ENCODE results near the gene GFPT2.

GFPT2 gene

DNA sequence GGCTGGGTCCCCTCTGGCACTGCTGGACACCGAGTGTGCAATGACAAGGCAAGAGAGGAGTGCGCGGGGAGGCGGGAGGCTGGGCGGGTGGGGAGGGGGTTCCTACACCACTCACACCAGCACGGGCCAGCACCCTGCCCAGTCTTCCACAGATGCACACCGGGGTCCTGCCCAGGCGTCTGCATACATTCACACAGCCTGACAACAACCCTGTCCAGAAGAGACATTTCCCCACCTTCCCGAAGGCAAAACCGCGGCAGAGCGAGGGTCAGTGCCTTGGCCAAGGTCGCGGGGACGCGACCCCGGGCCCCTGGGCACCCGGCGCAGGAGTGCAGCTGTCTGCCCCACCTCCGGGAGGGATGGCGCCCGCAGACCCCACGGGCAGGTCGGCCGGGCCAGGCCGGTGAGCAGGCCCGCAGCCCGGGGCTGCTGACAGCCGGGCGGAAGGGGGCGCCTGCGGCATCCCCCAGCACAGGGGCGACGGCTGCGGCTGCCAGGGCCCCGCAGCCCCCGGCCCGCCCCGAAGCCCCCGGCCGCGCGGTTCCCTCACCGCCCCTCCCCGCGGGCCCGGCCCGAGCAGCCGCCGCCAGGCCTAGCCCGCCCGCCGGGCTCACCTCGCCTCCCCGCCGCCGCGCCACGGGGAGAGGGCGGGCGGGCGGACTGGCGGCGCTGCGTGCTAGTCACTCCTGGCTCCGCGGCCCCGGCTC, 61.7 kb downstream of the GFPT2 start:
- Histone ChIP-seq H3K36me3 (ENCODE audit: control insufficient read depth in 2 of 2, insufficient read depth in 1 of 2, low read length in 2 of 2) (peaks cover 7 to 22% of the 10 kb centered on the region in 2 experiments), H3K9me3 (ENCODE audit: control insufficient read depth, insufficient read depth, low read depth, low read length) (no peaks in the 10 kb centered on the region), H3K27ac (ENCODE audit: extremely low read depth, low read depth, low read length) (peak overlapping the region; percentile 45; the same call in 1 of the 2 replicates), H3K4me1 (ENCODE audit: control insufficient read depth, insufficient read depth, low read length) (0 out of 2 replicates have a peak, but pooled peaks cover 3% of the 10 kb centered on the region), H3K4me3 (ENCODE audit: low read depth, low read length) (peak overlapping the region; percentile 90)
- TF ChIP-seq GLIS1 (tag by site-specific recombination; IDR thresholded peaks at IDR 0.05) (peak; percentile 47; the same call in 1 of the 2 replicates), ZNF670 (tag by site-specific recombination; IDR thresholded peaks at IDR 0.05; ENCODE audit: low read depth) (no peak), ZBTB8A (tag by site-specific recombination; IDR thresholded peaks at IDR 0.05) (peak; percentile 47; the same call in 1 of the 2 replicates), ZNF677 (tag by site-specific recombination; IDR thresholded peaks at IDR 0.05) (no peak), GLIS2 (tag by site-specific recombination; IDR thresholded peaks at IDR 0.05) (0 out of 2 replicates have a peak, but pooled peaks have one; percentile 46), ZBTB20 (tag by site-specific recombination; IDR thresholded peaks at IDR 0.05) (peak; percentile 94), ZNF133 (tag by site-specific recombination; IDR thresholded peaks at IDR 0.05) (no peak), ZNF660 (tag by site-specific recombination; IDR thresholded peaks at IDR 0.05) (peak; percentile 43; the same call in 1 of the 2 replicates), RBAK (tag by site-specific recombination; IDR thresholded peaks at IDR 0.05) (no peak), ZNF335 (tag by site-specific recombination; conservative IDR thresholded peaks at IDR 0.05) (peak; percentile 53)
- TF ChIP-seq, protein P1, sequence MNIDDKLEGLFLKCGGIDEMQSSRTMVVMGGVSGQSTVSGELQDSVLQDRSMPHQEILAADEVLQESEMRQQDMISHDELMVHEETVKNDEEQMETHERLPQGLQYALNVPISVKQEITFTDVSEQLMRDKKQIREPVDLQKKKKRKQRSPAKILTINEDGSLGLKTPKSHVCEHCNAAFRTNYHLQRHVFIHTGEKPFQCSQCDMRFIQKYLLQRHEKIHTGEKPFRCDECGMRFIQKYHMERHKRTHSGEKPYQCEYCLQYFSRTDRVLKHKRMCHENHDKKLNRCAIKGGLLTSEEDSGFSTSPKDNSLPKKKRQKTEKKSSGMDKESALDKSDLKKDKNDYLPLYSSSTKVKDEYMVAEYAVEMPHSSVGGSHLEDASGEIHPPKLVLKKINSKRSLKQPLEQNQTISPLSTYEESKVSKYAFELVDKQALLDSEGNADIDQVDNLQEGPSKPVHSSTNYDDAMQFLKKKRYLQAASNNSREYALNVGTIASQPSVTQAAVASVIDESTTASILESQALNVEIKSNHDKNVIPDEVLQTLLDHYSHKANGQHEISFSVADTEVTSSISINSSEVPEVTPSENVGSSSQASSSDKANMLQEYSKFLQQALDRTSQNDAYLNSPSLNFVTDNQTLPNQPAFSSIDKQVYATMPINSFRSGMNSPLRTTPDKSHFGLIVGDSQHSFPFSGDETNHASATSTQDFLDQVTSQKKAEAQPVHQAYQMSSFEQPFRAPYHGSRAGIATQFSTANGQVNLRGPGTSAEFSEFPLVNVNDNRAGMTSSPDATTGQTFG (tag by site-specific recombination; IDR thresholded peaks at IDR 0.05; ENCODE audit: borderline replicate concordance): no peak
- TF ChIP-seq, protein P2, sequence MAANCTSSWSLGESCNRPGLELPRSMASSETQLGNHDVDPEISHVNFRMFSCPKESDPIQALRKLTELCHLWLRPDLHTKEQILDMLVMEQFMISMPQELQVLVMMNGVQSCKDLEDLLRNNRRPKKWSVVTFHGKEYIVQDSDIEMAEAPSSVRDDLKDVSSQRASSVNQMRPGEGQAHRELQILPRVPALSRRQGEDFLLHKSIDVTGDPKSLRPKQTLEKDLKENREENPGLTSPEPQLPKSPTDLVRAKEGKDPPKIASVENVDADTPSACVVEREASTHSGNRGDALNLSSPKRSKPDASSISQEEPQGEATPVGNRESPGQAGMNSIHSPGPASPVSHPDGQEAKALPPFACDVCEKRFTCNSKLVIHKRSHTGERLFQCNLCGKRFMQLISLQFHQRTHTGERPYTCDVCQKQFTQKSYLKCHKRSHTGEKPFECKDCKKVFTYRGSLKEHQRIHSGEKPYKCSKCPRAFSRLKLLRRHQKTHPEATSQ (tag by site-specific recombination; IDR thresholded peaks at IDR 0.05): no peak
- CTCF ChIA-PET: interaction anchor here (0.6 to 2.8 kb wide), 7 partner anchors 30 to 180 kb away, joined by 3 to 11 read pairs (median 4); partner anchors contain the start of gene RASGEF1C
- POLR2A ChIA-PET: no interaction called here

DNA sequence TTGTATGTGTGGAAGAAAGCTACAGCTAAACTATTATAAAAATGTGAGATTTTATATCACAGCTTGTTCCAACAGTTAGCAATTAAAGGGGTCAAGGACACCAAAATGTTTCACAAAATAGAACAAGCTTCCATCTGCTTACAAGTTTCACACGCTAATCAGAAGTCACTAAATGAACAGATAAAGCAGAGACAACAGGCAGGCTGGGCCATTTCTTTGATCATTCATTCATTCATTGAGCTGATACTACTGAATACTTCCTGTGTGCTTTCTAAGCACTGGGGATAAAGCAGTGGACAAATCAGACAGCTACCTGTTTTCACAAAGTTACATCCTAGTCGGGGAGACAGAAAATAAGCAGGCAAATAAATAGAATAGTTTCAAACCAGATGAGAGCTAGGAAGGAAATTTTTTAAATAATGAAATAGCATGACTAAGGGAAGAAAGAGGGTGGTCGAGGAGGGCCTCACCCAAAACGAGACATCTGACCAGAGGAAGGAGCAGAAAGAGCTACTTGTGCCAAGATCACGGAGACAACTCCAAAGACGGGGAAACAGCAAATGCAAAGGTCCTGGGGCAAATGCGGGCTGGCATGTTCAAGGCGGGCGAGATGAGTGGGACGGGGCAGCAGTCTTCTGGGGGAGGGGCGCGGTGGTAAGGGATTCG, 62.4 kb downstream of the GFPT2 start:
- CTCF ChIA-PET: interaction anchor here (0.6 to 2.8 kb wide), 7 partner anchors 31 to 379 kb away, joined by 3 to 11 read pairs (median 5); partner anchors contain the start of gene RASGEF1C
- no peak overlapping the region for H3K27ac ChIP-seq (ENCODE audit: extremely low read depth, low read depth, low read length)
- peaks cover 7 to 24% of the 10 kb centered on the region in 2 experiments for H3K36me3 ChIP-seq (ENCODE audit: control insufficient read depth in 2 of 2, insufficient read depth in 1 of 2, low read length in 2 of 2)
- H3K9me3 ChIP-seq (ENCODE audit: control insufficient read depth, insufficient read depth, low read depth, low read length): no peaks in the 10 kb centered on the region
- POLR2A ChIA-PET: no interaction called here
- TF ChIP-seq GLIS1 (tag by site-specific recombination; IDR thresholded peaks at IDR 0.05) (no peak), ZNF623 (tag by site-specific recombination; IDR thresholded peaks at IDR 0.05) (peak; percentile 97), SP2 (tag by site-specific recombination; IDR thresholded peaks at IDR 0.05) (0 out of 2 replicates have a peak, but pooled peaks have one; percentile 10), ZNF248 (tag by site-specific recombination; IDR thresholded peaks at IDR 0.05) (no peak), ZFP41 (tag by site-specific recombination; IDR thresholded peaks at IDR 0.05; ENCODE audit: borderline replicate concordance) (no peak)
- 0 out of 2 replicates have a peak, but pooled peaks cover 3% of the 10 kb centered on the region for H3K4me1 ChIP-seq (ENCODE audit: control insufficient read depth, insufficient read depth, low read length)
- H3K4me3 ChIP-seq (ENCODE audit: low read depth, low read length): peak overlapping the region; percentile 90

Data from HEK293 (cell line).